Liver (tissue), 9 donors: ENCODE measurements around the gene TLN1. TPM values are rescaled to one million over a fixed set of nuclear protein-coding genes. Genes with fewer than 3 reads are reported as not detected.

Source experiments
- DNase-seq: peaks from one replicate; pipeline ENCODE4 v3.0.0-alpha.2; 2017; ENCODE audit warnings: low spot score
- H3K27ac ChIP-seq, 2 donors: one replicate each; pipeline ENCODE4 v1.7.0; 2013; ENCODE audit warnings: inconsistent platforms in 2 of 2, low read length in 2 of 2, control low read depth in 1 of 2, low read depth in 1 of 2, mild to moderate bottlenecking in 1 of 2
- H3K27me3 ChIP-seq, 4 donors: one replicate each; pipeline versions ENCODE4 v1.6.1 to v1.7.0; 2013; ENCODE audit warnings: low read length in 3 of 4, inconsistent platforms in 1 of 4, mild to moderate bottlenecking in 1 of 4, moderate library complexity in 1 of 4; ENCODE audit not compliant: control insufficient read depth in 4 of 4, insufficient read depth in 4 of 4
- H3K36me3 ChIP-seq, 4 donors: one replicate each; pipeline versions ENCODE4 v1.6.1 to v1.7.0; 2013; ENCODE audit warnings: low read length in 3 of 4, mild to moderate bottlenecking in 3 of 4, low read depth in 1 of 4, moderate library complexity in 1 of 4; ENCODE audit not compliant: control insufficient read depth in 4 of 4, insufficient read depth in 3 of 4
- H3K4me1 ChIP-seq, 4 donors: one replicate each; pipeline versions ENCODE4 v1.6.1 to v1.7.0; 2013; ENCODE audit warnings: low read length in 3 of 4, mild to moderate bottlenecking in 3 of 4, moderate library complexity in 1 of 4; ENCODE audit not compliant: control insufficient read depth in 4 of 4, insufficient read depth in 4 of 4
- H3K4me3 ChIP-seq, 3 donors: one replicate each; pipeline versions ENCODE4 v1.6.1 to v1.7.0; 2013; ENCODE audit warnings: low read length in 3 of 3, control low read depth in 1 of 3, low read depth in 1 of 3, mild to moderate bottlenecking in 1 of 3
- H3K9ac ChIP-seq, 2 donors: one replicate each; pipeline ENCODE4 v1.7.0; 2013; ENCODE audit warnings: low read length in 2 of 2, mild to moderate bottlenecking in 2 of 2, moderate library complexity in 2 of 2, control low read depth in 1 of 2, low read depth in 1 of 2
- H3K9me3 ChIP-seq, 4 donors: one replicate each; pipeline versions ENCODE4 v1.6.1 to v1.7.0; 2013; ENCODE audit warnings: low read length in 3 of 4; ENCODE audit not compliant: control insufficient read depth in 4 of 4
- EGR1 ChIP-seq, 2 donors: IDR thresholded peaks; 2 replicates each; pipeline ENCODE4 v1.6.1; 2016 to 2018; ENCODE audit warnings: antibody characterized with exemption in 2 of 2, low read depth in 2 of 2
- FOXA1 ChIP-seq: IDR thresholded peaks from 2 replicates; pipeline ENCODE4 v1.6.1; 2016; ENCODE audit warnings: antibody characterized with exemption
- FOXA2 ChIP-seq: IDR thresholded peaks from 2 replicates; pipeline ENCODE4 v1.6.1; 2016; ENCODE audit warnings: antibody characterized with exemption
- GABPA ChIP-seq, 2 donors: IDR thresholded peaks in 1 of 2; conservative IDR thresholded peaks in 1 of 2; 2 replicates each; pipeline ENCODE4 v1.6.1; 2016; ENCODE audit warnings: antibody characterized with exemption in 2 of 2, mild to moderate bottlenecking in 1 of 2, moderate library complexity in 1 of 2
- HNF4A ChIP-seq, 2 donors: conservative IDR thresholded peaks; 2 replicates each; pipeline ENCODE4 v1.6.1; 2016; ENCODE audit warnings: antibody characterized with exemption in 2 of 2, mild to moderate bottlenecking in 2 of 2
- HNF4G ChIP-seq: IDR thresholded peaks from 2 replicates; pipeline ENCODE4 v1.6.1; 2016; ENCODE audit warnings: antibody characterized with exemption
- JUND ChIP-seq, 2 donors: IDR thresholded peaks; 2 replicates each; pipeline ENCODE4 v1.6.1; 2016; ENCODE audit warnings: antibody characterized with exemption in 2 of 2
- NR2F2 ChIP-seq: IDR thresholded peaks from 2 replicates; pipeline ENCODE4 v1.6.1; 2016; ENCODE audit warnings: antibody characterized with exemption
- RAD21 ChIP-seq, 2 donors: IDR thresholded peaks; 2 replicates each; pipeline ENCODE4 v1.6.1; 2016; ENCODE audit warnings: antibody characterized with exemption in 2 of 2, mild to moderate bottlenecking in 2 of 2
- RXRA ChIP-seq, 2 donors: IDR thresholded peaks; 2 replicates each; pipeline ENCODE4 v1.6.1; 2017 to 2018; ENCODE audit warnings: antibody characterized with exemption in 2 of 2, mild to moderate bottlenecking in 1 of 2
- SP1 ChIP-seq: IDR thresholded peaks from 2 replicates; pipeline ENCODE4 v1.6.1; 2018; ENCODE audit warnings: antibody characterized with exemption, mild to moderate bottlenecking
- TAF1 ChIP-seq: conservative IDR thresholded peaks from 2 replicates; pipeline ENCODE4 v1.6.1; 2016; ENCODE audit warnings: antibody characterized with exemption, mild to moderate bottlenecking
- YY1 ChIP-seq: IDR thresholded peaks from 2 replicates; pipeline ENCODE4 v1.6.1; 2016; ENCODE audit warnings: antibody characterized with exemption, mild to moderate bottlenecking
- WGBS: extraction: QIAGEN DNeasy Blood & Tissue Kit; methylation state at CpG from one replicate; pipeline ENCODE4 v1.1.7; 2013; 5-methylcytosine and 5-hydroxymethylcytosine counted together
- polyA plus RNA-seq, 2 donors: library from polyadenylated mRNA; stranded (reverse) in 1 of 2; unstranded in 1 of 2; fragments of 200-250 nt in 1 of 2; fragments of >200 nt in 1 of 2; fragmentation: Nextera tagmentation in 1 of 2; extraction: Ambion mirVana in 1 of 2; gene quantifications; one replicate each; pipeline versions ENCODE4 v1.2.1 to v1.2.3, GENCODE V29; 2013 to 2015
- total RNA-seq, 2 donors: library from RNA; depleted of rRNA; stranded (reverse); fragments of >200 nt; gene quantifications; one replicate each; pipeline ENCODE4 v1.2.3, GENCODE V29; 2014
- TF ChIP-seq, protein P1 (sequence below): IDR thresholded peaks from 2 replicates; pipeline ENCODE4 v1.6.1; 2016; ENCODE audit warnings: antibody characterized with exemption
- TF ChIP-seq, protein P2 (sequence below): IDR thresholded peaks from 2 replicates; pipeline ENCODE4 v1.6.1; 2016; ENCODE audit warnings: antibody characterized with exemption
- TF ChIP-seq, protein P3 (sequence below): IDR thresholded peaks from 2 replicates; pipeline ENCODE4 v1.6.1; 2016; ENCODE audit warnings: antibody characterized with exemption, mild to moderate bottlenecking
- TF ChIP-seq, protein P4 (sequence below): fragments of 150-350 bp; IDR thresholded peaks from 2 replicates; pipeline ENCODE4 v1.5.1; 2017; ENCODE audit warnings: improper control_type of control experiment, low read depth, low read length; ENCODE audit not compliant: missing input control
- TF ChIP-seq, protein P5 (sequence below): IDR thresholded peaks from 2 replicates; pipeline ENCODE4 v1.6.1; 2016; ENCODE audit warnings: antibody characterized with exemption
- donor health status: healthy.
- donor health status: healthy.
- donor health status: healthy.
- donor health status: healthy.
- donor health status: healthy.

The TLN1 gene
- total and polyA plus RNA-seq, 4 donors, result 24.5 to 184 (median 125) TPM

DNA sequence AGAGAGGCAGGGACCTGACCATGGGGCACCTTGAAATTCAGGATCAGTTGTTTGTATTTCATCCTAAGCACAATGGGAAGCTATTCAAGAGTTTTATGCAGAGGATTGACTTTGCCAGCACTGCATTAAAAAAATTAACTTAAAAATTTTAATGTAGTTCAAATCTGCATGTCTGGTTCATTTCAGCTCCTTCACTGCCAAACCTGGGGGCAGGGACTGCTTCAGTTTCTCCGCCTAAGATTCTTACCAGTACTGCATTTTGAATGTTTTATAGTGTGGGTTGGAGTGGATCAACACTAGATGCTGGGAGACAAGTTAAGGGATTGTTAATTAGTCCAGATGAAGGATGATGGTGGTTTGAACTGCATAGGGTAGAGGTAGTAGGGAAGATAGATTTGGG is 37.8 kb upstream of the TLN1 start:
- Histone ChIP-seq H3K27me3 (no peaks in the 10 kb centered on the region), H3K9me3 (no peaks in the 10 kb centered on the region), H3K27ac (no peak overlapping the region), H3K36me3 (no peaks in the 10 kb centered on the region), H3K9ac (no peak overlapping the region), H3K4me1 (peaks cover 2 to 27% (median 18%) of the 10 kb centered on the region in 4 donors), H3K4me3 (no peak overlapping the region)
- TF ChIP-seq YY1 (no peak), HNF4G (no peak), TAF1 (no peak), RXRA (IDR thresholded peaks at IDR 0.05) (no peak), JUND (IDR thresholded peaks at IDR 0.05) (no peak), FOXA1 (no peak), RAD21 (IDR thresholded peaks at IDR 0.05) (no peak), GABPA (IDR thresholded peaks at IDR 0.05 in 1 of 2, conservative IDR thresholded peaks at IDR 0.05 in 1 of 2) (no peak), FOXA2 (no peak), SP1 (no peak), HNF4A (conservative IDR thresholded peaks at IDR 0.05) (no peak), EGR1 (IDR thresholded peaks at IDR 0.05; ENCODE audit: low read depth in 2 of 2) (no peak), NR2F2 (no peak)
- TF ChIP-seq, protein P1, sequence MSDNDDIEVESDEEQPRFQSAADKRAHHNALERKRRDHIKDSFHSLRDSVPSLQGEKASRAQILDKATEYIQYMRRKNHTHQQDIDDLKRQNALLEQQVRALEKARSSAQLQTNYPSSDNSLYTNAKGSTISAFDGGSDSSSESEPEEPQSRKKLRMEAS, result no peak
- TF ChIP-seq, protein P2, sequence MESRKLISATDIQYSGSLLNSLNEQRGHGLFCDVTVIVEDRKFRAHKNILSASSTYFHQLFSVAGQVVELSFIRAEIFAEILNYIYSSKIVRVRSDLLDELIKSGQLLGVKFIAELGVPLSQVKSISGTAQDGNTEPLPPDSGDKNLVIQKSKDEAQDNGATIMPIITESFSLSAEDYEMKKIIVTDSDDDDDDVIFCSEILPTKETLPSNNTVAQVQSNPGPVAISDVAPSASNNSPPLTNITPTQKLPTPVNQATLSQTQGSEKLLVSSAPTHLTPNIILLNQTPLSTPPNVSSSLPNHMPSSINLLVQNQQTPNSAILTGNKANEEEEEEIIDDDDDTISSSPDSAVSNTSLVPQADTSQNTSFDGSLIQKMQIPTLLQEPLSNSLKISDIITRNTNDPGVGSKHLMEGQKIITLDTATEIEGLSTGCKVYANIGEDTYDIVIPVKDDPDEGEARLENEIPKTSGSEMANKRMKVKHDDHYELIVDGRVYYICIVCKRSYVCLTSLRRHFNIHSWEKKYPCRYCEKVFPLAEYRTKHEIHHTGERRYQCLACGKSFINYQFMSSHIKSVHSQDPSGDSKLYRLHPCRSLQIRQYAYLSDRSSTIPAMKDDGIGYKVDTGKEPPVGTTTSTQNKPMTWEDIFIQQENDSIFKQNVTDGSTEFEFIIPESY, result no peak
- TF ChIP-seq, protein P3, sequence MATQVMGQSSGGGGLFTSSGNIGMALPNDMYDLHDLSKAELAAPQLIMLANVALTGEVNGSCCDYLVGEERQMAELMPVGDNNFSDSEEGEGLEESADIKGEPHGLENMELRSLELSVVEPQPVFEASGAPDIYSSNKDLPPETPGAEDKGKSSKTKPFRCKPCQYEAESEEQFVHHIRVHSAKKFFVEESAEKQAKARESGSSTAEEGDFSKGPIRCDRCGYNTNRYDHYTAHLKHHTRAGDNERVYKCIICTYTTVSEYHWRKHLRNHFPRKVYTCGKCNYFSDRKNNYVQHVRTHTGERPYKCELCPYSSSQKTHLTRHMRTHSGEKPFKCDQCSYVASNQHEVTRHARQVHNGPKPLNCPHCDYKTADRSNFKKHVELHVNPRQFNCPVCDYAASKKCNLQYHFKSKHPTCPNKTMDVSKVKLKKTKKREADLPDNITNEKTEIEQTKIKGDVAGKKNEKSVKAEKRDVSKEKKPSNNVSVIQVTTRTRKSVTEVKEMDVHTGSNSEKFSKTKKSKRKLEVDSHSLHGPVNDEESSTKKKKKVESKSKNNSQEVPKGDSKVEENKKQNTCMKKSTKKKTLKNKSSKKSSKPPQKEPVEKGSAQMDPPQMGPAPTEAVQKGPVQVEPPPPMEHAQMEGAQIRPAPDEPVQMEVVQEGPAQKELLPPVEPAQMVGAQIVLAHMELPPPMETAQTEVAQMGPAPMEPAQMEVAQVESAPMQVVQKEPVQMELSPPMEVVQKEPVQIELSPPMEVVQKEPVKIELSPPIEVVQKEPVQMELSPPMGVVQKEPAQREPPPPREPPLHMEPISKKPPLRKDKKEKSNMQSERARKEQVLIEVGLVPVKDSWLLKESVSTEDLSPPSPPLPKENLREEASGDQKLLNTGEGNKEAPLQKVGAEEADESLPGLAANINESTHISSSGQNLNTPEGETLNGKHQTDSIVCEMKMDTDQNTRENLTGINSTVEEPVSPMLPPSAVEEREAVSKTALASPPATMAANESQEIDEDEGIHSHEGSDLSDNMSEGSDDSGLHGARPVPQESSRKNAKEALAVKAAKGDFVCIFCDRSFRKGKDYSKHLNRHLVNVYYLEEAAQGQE, result no peak
- TF ChIP-seq, protein P4, sequence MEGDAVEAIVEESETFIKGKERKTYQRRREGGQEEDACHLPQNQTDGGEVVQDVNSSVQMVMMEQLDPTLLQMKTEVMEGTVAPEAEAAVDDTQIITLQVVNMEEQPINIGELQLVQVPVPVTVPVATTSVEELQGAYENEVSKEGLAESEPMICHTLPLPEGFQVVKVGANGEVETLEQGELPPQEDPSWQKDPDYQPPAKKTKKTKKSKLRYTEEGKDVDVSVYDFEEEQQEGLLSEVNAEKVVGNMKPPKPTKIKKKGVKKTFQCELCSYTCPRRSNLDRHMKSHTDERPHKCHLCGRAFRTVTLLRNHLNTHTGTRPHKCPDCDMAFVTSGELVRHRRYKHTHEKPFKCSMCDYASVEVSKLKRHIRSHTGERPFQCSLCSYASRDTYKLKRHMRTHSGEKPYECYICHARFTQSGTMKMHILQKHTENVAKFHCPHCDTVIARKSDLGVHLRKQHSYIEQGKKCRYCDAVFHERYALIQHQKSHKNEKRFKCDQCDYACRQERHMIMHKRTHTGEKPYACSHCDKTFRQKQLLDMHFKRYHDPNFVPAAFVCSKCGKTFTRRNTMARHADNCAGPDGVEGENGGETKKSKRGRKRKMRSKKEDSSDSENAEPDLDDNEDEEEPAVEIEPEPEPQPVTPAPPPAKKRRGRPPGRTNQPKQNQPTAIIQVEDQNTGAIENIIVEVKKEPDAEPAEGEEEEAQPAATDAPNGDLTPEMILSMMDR, result no peak
- TF ChIP-seq, protein P5, sequence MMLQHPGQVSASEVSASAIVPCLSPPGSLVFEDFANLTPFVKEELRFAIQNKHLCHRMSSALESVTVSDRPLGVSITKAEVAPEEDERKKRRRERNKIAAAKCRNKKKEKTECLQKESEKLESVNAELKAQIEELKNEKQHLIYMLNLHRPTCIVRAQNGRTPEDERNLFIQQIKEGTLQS, result no peak
- DNase-seq, result no peak
- WGBS, result 92% methylated on average over 1 of the region's 1 CpG
